ENCODE data around the gene EPDR1.

- TF ChIP-seq, protein P1, sequence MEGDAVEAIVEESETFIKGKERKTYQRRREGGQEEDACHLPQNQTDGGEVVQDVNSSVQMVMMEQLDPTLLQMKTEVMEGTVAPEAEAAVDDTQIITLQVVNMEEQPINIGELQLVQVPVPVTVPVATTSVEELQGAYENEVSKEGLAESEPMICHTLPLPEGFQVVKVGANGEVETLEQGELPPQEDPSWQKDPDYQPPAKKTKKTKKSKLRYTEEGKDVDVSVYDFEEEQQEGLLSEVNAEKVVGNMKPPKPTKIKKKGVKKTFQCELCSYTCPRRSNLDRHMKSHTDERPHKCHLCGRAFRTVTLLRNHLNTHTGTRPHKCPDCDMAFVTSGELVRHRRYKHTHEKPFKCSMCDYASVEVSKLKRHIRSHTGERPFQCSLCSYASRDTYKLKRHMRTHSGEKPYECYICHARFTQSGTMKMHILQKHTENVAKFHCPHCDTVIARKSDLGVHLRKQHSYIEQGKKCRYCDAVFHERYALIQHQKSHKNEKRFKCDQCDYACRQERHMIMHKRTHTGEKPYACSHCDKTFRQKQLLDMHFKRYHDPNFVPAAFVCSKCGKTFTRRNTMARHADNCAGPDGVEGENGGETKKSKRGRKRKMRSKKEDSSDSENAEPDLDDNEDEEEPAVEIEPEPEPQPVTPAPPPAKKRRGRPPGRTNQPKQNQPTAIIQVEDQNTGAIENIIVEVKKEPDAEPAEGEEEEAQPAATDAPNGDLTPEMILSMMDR (conservative IDR thresholded peaks at IDR 0.05; ENCODE audit: low read depth in 2 of 2) = no peak
- TF ChIP-seq JUNB (IDR thresholded peaks at IDR 0.05; ENCODE audit: unreplicated experiment) (no peak), EZH2 (IDR thresholded peaks at IDR 0.05; ENCODE audit: low read depth, unreplicated experiment) (no peak), CREB1 (CRISPR knock-in tag; IDR thresholded peaks at IDR 0.05; ENCODE audit: low read depth) (no peak), POLR2AphosphoS5 (IDR thresholded peaks at IDR 0.05; ENCODE audit: low read depth) (no peak)
Observed at GRCh38 chr7:37960483-37960882, 40.0 kb downstream of the EPDR1 start.
